PC-9 (cell line): ENCODE data around the gene SUSD1. TPM values are rescaled to one million over a fixed set of nuclear protein-coding genes. Genes with fewer than 3 reads are reported as not detected.

Source experiments
- BruUV-seq: library from RNA; stranded (reverse); fragments of 400-500 nt; replicated peaks from 2 replicates; lab custom pipeline; 2021; lab: Mats Ljungman, UMichigan
- CTCF ChIA-PET: fragments of 300-600 bp; sonication (Branson Sonifier 250); formaldehyde crosslinking; loops from one replicate; lab custom pipeline; 2022; ENCODE audit warnings: antibody characterized with exemption; lab: Charles Lee
- POLR2A ChIA-PET: fragments of 300-600 bp; sonication (Branson Sonifier 250); formaldehyde crosslinking; loops from one replicate; lab custom pipeline; 2022; ENCODE audit warnings: antibody characterized with exemption; ENCODE audit not compliant: unreplicated experiment; lab: Charles Lee
- DNase-seq, 2 experiments: peaks; one replicate each; pipeline versions ENCODE4 v3.0.0 to v3.0.0-alpha.2; 2015 to 2022; ENCODE audit warnings: mixed read lengths in 1 of 2
- H2AFZ ChIP-seq: fragments of 200-600 bp; sonication (generic); 2 replicates; pipeline ENCODE4 v1.8.1; 2017; ENCODE audit warnings: antibody characterized with exemption
- H3F3A ChIP-seq: fragments of 200-600 bp; sonication (generic); 2 replicates; pipeline ENCODE4 v1.8.1; 2017; ENCODE audit warnings: antibody characterized with exemption, mild to moderate bottlenecking, low read depth; ENCODE audit not compliant: insufficient read depth
- H3K27ac ChIP-seq: fragments of 200-600 bp; sonication (generic); 2 replicates; pipeline ENCODE4 v1.6.1; 2016; ENCODE audit warnings: mixed run types
- H3K27me3 ChIP-seq: fragments of 200-600 bp; sonication (generic); 2 replicates; pipeline ENCODE4 v1.6.1; 2016; ENCODE audit warnings: low read depth, mixed run types; ENCODE audit not compliant: insufficient read depth
- H3K36me3 ChIP-seq: fragments of 200-600 bp; sonication (generic); 2 replicates; pipeline ENCODE4 v1.6.1; 2016; ENCODE audit warnings: low read depth, mixed run types
- H3K4me1 ChIP-seq: fragments of 200-600 bp; sonication (generic); replicated peaks from 2 replicates; pipeline ENCODE4 v1.6.1; 2016; ENCODE audit warnings: mixed run types; ENCODE audit not compliant: insufficient read depth
- H3K4me2 ChIP-seq: fragments of 200-600 bp; sonication (generic); 2 replicates; pipeline ENCODE4 v1.6.1; 2017; ENCODE audit warnings: mixed run types
- H3K4me3 ChIP-seq: fragments of 200-600 bp; sonication (generic); 2 replicates; pipeline ENCODE4 v1.6.1; 2016; ENCODE audit warnings: mixed run types
- H3K79me2 ChIP-seq: fragments of 200-600 bp; sonication (generic); 2 replicates; pipeline ENCODE4 v1.6.1; 2017; ENCODE audit warnings: low read depth, mixed run types
- H3K9me2 ChIP-seq: fragments of 200-600 bp; sonication (generic); 2 replicates; pipeline ENCODE4 v1.8.1; 2017; ENCODE audit warnings: mild to moderate bottlenecking; ENCODE audit not compliant: insufficient read depth
- H3K9me3 ChIP-seq: fragments of 200-600 bp; sonication (generic); 2 replicates; pipeline ENCODE4 v1.8.1; 2016; ENCODE audit warnings: low read depth; ENCODE audit not compliant: insufficient read depth
- H4K20me1 ChIP-seq: fragments of 200-600 bp; sonication (generic); 2 replicates; pipeline ENCODE4 v1.8.1; 2017; ENCODE audit not compliant: insufficient read depth
- EZH2 ChIP-seq: fragments of 200-600 bp; sonication (generic); IDR thresholded peaks from 2 replicates; pipeline ENCODE4 v1.8.0; 2017; ENCODE audit warnings: antibody characterized with exemption, low read depth
- intact Hi-C: fragments of 100-400 bp; cut with micrococcal nuclease; formaldehyde crosslinking; loops from one replicate; pipeline ENCODE4 v1.10.0; 2022; ENCODE audit not compliant: unreplicated experiment
- total RNA-seq: library from RNA; stranded (reverse); gene quantifications from 2 replicates; pipeline ENCODE4 v1.2.3, GENCODE V29; 2021
- TF ChIP-seq, protein P1 (sequence below): fragments of 200-600 bp; sonication (generic); conservative IDR thresholded peaks from 2 replicates; pipeline ENCODE4 v1.6.1; 2017; ENCODE audit warnings: mixed run types, antibody characterized with exemption, mild to moderate bottlenecking, moderate library complexity

SUSD1 gene
- total RNA-seq, 1 experiment from 2014 or later, result 23.2 TPM

DNA sequence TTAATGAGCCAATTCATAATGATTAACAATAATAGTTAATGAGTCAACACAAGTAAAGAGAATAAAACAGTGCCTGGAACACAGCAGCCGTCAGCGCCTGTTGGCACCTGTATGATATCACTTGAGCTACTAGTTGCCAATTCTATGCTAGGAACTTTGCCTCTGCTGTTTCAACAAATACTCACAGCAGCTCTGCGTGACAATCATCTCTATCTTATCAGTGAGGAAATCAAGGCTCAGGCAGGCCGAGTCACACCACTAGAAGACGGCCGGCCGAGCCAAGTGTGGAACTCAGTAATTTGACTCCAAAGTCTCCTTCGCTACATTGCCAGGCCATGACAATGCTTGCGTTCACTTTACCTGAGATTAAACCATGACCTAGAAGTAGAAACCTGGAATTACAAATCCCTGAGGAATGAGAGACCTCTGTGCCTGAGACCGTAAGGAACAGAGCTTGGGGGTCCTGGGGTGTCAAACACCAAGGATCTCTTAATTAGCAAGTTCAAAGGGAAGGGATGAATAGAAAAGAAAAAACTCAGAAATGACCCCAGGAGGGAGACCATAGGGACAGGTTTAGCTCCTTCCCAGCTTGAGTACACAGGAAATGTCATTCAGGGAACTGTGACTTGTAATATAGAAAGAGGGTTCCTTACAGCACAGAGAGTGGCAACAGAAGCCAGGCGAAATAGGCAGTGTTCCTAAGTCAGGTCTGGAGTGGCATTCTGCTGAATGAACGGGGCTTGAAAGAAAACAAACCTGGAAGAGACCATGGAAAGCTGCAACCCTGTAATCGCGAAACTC, 109.1 kb downstream of the SUSD1 start:
- POLR2A ChIA-PET, result interaction anchor here (0.5 to 1.3 kb wide), 10 partner anchors 24 to 295 kb away, joined by 3 to 5 read pairs (median 4); partner anchors contain the start of gene UGCG
- intact Hi-C loops, result loop anchor here (1.0 to 2.0 kb wide), 4 partner anchors 25 to 209 kb away; no protein-coding TSS in a partner anchor

DNA sequence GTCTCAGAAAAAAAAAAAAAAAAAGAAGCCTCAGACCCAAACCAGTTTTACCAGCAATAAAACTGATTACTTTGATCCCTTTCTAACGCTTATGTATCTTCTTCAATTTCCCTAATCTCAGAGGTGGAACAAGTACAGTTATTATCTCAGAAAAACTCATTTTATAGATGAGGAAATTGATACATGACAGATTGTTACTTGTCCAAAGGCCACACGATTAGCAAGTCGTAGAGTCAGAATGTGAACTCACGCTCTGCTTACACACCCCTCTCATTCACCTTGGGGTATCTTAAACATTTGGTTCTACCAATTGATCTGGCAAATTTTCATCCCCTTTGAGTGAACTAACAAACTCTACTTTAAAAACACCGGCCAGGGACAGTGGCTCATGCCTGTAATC, 110.2 kb downstream of the SUSD1 start:
- ChIA-PET POLR2A (interaction anchor here (0.7 kb wide), 1 partner anchor 108 kb away, joined by 3 read pairs; no protein-coding TSS in a partner anchor), CTCF (no interaction called here)
- Histone ChIP-seq H3K27me3 (no peaks in the 10 kb centered on the region), H3K4me1 (peaks cover 59% of the 10 kb centered on the region), H3K4me3 (no peak overlapping the region), H3K9me2 (no peaks in the 10 kb centered on the region), H3K79me2 (no peaks in the 10 kb centered on the region), H3K4me2 (peak overlapping the region; percentile 69), H3K36me3 (no peaks in the 10 kb centered on the region), H3K27ac (peak overlapping the region; percentile 97), H3K9me3 (no peaks in the 10 kb centered on the region), H2AFZ (no peak overlapping the region), H4K20me1 (no peaks in the 10 kb centered on the region), H3F3A (peaks cover 49% of the 10 kb centered on the region)
- intact Hi-C loops, result no loop called here
- BruUV-seq, result no TSS peak
- TF ChIP-seq, protein P1, sequence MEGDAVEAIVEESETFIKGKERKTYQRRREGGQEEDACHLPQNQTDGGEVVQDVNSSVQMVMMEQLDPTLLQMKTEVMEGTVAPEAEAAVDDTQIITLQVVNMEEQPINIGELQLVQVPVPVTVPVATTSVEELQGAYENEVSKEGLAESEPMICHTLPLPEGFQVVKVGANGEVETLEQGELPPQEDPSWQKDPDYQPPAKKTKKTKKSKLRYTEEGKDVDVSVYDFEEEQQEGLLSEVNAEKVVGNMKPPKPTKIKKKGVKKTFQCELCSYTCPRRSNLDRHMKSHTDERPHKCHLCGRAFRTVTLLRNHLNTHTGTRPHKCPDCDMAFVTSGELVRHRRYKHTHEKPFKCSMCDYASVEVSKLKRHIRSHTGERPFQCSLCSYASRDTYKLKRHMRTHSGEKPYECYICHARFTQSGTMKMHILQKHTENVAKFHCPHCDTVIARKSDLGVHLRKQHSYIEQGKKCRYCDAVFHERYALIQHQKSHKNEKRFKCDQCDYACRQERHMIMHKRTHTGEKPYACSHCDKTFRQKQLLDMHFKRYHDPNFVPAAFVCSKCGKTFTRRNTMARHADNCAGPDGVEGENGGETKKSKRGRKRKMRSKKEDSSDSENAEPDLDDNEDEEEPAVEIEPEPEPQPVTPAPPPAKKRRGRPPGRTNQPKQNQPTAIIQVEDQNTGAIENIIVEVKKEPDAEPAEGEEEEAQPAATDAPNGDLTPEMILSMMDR, result no peak
- TF ChIP-seq EZH2, result no peak
- DNase-seq, result no peak

More for the DNA sequence above, 109.1 kb downstream of the SUSD1 start:
- Histone ChIP-seq H3K9me3 (no peaks in the 10 kb centered on the region), H3K36me3 (no peaks in the 10 kb centered on the region; the same call in 1 of the 2 replicates), H3K4me1 (peaks cover 53% of the 10 kb centered on the region), H3K27me3 (no peaks in the 10 kb centered on the region), H4K20me1 (no peaks in the 10 kb centered on the region), H3K27ac (peak overlapping the region; percentile 97), H3K4me3 (peak overlapping the region; percentile 26; the same call in 1 of the 2 replicates), H3K79me2 (no peaks in the 10 kb centered on the region), H3F3A (peaks cover 47% of the 10 kb centered on the region), H3K9me2 (no peaks in the 10 kb centered on the region), H2AFZ (peak overlapping the region; percentile 49), H3K4me2 (peak overlapping the region; percentile 69)
- no peak for TF ChIP-seq EZH2
- TF ChIP-seq, protein P1, result no peak
- BruUV-seq, result TSS peak; percentile 71
- DNase-seq, result peak; percentile 91 to 98
- CTCF ChIA-PET, result interaction anchor here (0.5 to 0.6 kb wide), 2 partner anchors 8 to 709 kb away, joined by 3 read pairs; no protein-coding TSS in a partner anchor

DNA sequence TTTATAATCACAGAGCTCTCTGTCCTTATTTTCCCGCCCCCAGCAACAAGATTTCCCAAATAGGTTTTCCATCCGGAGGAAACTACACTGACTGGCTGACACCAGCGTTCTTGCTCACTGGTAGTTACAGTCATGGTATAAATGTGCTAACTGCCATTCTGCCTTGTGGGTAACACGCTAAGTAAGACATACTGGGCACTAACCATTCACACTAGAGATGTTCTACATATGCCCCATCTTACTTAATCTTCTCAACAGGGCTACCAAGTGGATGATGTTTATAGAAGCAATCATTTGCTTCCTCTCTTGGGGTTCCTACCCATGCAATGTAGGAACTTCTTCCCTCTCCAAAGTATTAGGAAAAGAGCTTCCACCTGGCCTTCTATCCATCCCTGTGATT, 111.5 kb downstream of the SUSD1 start:
- ChIA-PET POLR2A (interaction anchor here (0.6 kb wide), 1 partner anchor 296 kb away, joined by 5 read pairs; no protein-coding TSS in a partner anchor), CTCF (no interaction called here)

More for the DNA sequence above, 111.5 kb downstream of the SUSD1 start:
- DNase-seq, result no peak
- H3K27ac ChIP-seq, result no peak overlapping the region
- no peak overlapping the region for H2AFZ ChIP-seq
- no peaks in the 10 kb centered on the region for H4K20me1 ChIP-seq
- intact Hi-C loops, result no loop called here
- H3K4me2 ChIP-seq, result no peak overlapping the region
- H3K4me3 ChIP-seq, result no peak overlapping the region
- peaks cover 59% of the 10 kb centered on the region for H3K4me1 ChIP-seq
- no TSS peak for BruUV-seq
- no peaks in the 10 kb centered on the region for H3K27me3 ChIP-seq
- H3K9me2 ChIP-seq, result no peaks in the 10 kb centered on the region
- 0 out of 2 replicates have a peak, but pooled peaks cover 4% of the 10 kb centered on the region for H3K36me3 ChIP-seq
- H3K9me3 ChIP-seq, result no peaks in the 10 kb centered on the region
- TF ChIP-seq EZH2, result no peak
- TF ChIP-seq, protein P1, result no peak
- H3K79me2 ChIP-seq, result no peaks in the 10 kb centered on the region
- H3F3A ChIP-seq, result peaks cover 49% of the 10 kb centered on the region
